NCI-H146 (cell line): ENCODE measurements around the gene AKAP10.
"Not testable (repeated sequence)": the region's sequence is repeated elsewhere in the genome, so short reads cannot be mapped to it uniquely, and the experiment has no call there.

ENCODE experiments used
- DNase-seq: peaks from one replicate; lab custom pipeline; 2025; lab: John Stamatoyannopoulos, UW

AKAP10 gene

GRCh38 chr17:19979917-19980770, 2.5 kb upstream of the AKAP10 start:
- no peak for DNase-seq

- no peak for DNase-seq
Measured at GRCh38 chr17:19978805-19979211, 1.2 kb upstream of the AKAP10 start.

DNA sequence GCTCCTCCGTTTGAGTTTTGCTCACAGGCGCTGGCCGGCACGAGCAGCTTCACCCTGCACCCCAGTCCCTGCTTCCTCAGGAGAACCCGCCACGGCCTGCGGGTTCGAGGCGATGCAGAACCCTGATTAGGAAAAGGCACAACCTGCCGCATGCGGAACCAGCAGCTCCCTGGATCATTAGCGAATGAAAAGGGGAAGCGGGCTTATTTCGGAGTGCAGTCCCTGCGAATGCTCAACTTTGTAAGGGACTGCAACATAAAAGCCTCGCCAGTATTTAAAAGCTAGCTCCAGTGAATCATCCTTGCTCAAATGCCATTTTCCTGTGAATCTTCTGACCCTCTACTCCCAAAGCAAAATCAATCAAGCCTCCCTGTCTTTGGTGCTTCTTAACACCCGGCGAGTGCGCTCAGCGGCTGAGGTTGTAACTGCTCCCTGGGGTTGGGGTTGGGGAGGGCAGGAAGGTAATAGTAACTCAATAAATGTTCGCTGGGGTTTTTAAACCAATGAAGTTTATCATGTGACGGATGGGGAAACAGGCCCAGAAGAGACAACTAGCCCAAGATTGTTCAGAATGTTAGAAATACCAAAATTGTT, 678 bp upstream of the AKAP10 start:
- DNase-seq: no peak

DNA sequence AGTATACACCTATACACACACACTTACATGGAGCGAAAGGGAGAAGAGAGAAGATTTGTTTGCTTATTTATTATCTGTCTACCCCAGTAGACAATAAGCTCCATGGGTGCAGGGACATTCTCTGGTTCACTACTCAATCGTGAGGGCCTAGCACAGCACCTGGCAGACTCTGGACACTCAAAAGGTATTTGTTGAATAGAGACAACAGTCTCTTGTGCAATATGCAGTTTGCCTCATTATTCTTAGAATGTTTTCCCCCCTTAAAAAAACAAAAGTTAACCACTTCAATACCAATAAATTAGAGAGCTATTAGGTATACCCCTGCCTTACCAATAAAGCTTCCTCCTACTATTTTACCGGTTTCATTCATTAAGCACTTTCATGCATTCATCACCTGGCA, 2.0 kb downstream of the AKAP10 start:
- no peak for DNase-seq

- no peak for DNase-seq
Measured at GRCh38 chr17:19973156-19973555, 4.5 kb downstream of the AKAP10 start.

GRCh38 chr17:19962954-19963353, 14.7 kb downstream of the AKAP10 start:
- DNase-seq: not testable (repeated sequence)

DNA sequence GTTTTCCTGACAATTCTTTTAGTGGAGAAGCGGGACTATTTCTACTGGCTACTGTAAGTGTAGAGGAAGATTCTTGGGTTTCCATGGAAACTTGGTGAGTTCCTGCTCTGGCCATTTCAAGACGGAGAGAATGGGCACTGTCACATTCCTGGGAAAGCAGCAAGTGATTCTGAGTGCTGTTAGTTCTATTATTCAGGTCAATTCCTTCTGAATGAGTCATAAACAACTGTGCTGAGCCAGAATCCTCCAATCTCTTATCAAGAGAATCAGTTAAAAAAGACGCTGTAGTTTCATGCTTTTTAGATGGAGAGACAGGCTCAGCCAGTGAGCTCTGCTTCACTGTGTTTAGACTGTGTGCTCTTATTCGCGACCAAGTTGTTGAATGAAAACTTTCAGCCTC, 19.6 kb downstream of the AKAP10 start:
- no peak for DNase-seq

GRCh38 chr17:19955099-19955498, 22.5 kb downstream of the AKAP10 start:
- DNase-seq: no peak

GRCh38 chr17:19951411-19951810, 26.2 kb downstream of the AKAP10 start:
- not testable (repeated sequence) for DNase-seq

DNA sequence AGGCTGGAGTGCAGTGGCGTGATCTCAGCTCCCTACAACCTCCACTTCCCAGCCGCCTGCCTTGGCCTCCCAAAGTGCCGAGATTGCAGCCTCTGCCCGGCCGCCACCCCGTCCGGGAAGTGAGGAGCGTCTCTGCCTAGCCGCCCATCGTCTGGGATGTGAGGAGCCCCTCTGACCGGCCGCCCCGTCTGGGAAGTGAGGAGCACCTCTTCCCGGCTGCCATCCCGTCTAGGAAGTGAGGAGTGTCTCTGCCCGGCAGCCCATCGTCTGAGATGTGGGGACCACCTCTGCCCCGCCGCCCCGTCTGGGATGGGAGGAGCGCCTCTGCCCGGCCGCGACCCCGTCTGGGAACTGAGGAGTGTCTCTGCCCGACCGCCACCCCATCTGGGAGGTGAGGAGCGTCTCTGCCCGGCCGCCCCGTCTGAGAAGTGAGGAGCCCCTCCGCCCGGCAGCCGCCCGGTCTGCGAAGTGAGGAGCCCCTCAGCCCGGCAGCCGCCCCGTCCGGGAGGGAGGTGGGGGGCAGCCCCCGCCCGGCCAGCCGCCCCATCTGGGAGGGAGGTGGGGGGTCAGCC, 26.9 kb downstream of the AKAP10 start:
- not testable (repeated sequence) for DNase-seq

GRCh38 chr17:19948116-19948943, 29.3 kb downstream of the AKAP10 start:
- no peak for DNase-seq

DNA sequence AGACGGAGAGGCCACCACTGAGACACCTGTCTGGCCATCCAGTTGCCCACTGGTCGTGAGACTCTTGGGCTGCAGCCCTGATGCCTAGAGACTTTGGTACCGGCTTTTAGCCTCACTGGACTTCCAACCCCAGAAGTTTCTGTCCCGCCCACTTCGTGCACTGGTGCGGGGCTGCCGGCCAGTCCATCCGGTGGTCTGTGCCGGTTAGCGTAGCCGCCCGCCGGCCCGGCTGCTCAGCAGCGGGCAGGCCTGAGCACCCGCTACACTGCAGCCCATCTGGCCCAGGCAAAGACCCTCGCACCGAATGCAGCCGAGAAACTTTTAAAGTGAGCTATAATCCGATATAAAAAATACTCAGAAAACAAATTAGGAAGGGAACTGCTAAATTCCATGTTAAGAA, 30.7 kb downstream of the AKAP10 start:
- no peak for DNase-seq

DNA sequence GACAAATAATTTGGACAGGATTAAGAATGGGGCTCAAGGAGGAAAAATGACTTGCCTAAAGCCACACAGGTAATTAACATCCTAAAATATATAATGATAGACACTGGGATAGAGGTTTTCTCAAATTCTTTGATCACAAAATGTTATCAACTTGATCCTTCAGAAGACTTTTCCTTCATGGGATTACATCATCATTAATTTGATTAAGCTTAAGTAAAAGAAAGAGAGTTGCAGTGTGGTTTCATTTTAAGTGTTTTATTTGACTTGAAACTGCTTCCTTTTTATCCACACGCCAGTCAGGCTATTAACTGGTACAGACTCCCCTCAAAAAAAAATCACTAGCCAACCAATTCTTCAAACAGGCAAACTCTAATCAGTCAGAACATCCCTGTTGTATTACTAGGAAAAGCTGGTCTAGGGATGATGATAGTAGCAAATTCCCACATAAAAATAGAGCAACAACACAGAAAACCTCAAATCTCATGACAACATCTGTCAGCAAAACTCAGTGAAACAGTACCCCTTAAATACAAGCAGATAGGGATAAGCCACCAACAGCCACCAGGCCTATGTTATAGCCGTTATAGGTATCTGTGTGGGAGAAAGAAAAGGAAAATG, 32.5 kb downstream of the AKAP10 start:
- DNase-seq: no peak

DNA sequence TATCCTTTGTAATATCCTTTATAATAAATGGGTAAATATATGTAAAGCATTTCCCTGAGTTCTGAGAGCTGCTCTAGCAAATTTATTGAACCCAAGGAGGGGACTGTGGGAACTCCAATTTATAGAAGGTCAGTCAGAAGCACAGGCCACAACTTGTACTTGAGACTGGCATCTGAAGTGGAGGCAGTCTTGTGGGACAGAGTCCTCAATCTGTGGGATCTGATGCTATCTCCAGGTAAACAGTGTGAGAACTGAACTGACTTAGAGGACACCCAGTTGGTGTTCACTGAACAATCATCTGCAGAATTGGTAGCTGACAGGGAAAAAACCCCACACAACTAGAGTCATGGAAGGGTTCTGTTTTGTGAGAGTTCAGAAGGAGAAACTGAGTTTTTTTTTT, 34.0 kb downstream of the AKAP10 start:
- DNase-seq: no peak

GRCh38 chr17:19943026-19943425, 34.6 kb downstream of the AKAP10 start:
- no peak for DNase-seq

DNA sequence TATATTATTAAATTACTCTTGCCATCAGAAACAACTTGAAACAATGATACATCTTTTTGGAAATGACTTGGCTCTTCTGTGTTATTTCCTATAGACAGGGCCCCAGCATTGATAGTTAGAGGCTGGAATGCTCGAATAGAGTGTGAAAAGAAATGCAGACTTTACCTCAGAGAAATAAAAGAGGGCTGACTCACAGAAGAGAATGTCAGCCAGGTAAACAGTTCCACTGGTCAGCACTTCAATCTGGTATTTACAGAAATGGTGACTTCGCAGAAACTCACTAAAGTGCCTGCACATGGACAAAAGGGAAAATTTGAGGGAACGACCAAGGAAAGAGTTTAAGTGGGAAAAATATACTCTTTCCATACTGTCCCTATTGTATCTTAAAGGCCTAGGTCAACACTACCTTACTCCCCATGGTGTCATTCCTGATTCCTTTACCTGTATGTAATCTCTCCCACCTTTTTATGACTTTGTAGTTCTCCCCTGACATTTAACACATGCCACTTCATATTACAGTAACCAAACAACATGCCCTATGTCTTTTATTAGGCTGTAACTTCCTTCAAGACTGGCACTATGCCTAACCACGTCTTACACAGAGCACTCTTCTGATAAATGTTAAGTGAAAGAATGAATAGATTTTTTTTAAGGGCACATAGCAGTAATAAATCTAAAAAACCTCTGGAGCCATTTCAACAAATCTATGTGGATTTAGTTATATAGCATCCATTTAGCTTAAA, 36.7 kb downstream of the AKAP10 start:
- no peak for DNase-seq

DNA sequence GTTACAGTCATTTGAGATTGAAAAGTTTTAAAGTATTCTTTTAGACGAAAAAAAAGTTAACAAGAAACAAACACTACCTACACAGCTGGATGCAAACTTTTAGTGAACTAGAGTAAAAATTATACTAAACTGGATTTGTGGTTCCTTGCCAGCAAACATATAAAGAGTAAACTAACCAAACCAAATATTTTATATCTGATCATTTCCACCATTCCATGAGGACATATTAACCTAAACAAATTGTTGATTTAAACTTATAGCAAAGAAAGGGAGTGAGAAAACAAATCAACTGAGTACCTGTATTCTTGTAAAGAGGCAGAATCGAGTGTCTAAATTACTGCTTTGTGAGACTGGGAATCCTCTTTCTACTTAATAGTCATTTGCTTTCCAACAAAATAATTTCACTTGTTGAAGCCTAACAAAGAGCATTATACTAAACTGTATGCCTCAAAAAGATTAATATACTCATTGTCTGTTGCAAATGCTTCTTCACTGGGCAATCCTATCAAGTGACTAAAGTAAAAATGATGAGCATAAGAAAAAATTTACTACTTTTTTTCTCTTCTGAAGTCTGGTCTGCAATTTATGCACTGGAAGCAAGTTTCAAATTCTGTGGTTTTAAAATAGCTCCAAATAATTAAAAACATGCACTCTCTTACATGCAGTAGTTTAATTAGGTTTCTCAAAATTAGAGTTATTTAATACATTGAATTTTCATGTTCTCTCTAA, 37.5 kb downstream of the AKAP10 start:
- no peak for DNase-seq

- DNase-seq: no peak
Measured at GRCh38 chr17:19938736-19939135, 38.9 kb downstream of the AKAP10 start.

DNA sequence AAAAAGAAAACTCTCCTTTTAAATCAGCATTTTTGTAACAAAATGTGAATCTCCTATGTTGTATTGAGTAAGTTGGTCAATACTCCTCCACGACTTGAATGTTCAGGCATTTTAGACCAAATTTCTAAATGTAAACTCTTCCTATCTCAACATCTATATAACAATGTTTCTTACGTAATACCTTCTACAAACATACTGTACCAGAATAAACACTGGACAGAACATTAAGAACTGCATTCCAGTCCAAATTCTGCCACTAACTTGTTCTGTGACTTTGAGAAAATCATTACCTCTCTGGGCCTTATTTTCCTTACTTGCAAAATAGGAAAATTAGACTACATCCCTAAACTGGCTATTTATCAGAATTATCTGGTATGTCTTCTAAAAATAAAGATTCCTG, 40.1 kb downstream of the AKAP10 start:
- no peak for DNase-seq

DNA sequence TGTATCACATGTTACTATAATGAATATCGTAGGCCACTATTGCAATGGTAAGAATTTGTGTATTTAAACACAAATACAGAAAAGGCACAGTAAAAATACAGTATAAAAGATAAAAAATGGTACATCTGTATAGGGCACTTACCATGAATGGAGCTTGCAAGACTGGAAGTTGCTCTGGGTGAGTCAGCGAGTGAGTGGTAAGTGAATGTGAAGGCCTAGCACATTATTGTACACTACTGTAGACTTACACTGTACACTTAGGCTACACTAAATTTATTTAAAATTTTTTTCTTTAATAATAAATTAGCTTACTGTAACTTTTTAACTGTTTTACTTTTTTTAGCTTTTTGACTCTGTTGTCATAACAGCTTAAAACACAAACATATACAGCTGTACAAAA, 42.5 kb downstream of the AKAP10 start:
- no peak for DNase-seq

- no peak for DNase-seq
Measured at GRCh38 chr17:19933628-19934027, 44.0 kb downstream of the AKAP10 start.
